Activated CD8-positive, alpha-beta memory T cell treated with anti-CD3 and anti-CD28 coated beads, Interleukin-2, amount 50 U/mL, for 48 hours (primary cell): ENCODE measurements around the gene ADAMTSL3.
A peak's percentile ranks its signal among the peaks of the same experiment; 100 is the strongest.
"Not testable (repeated sequence)": the region's sequence is repeated elsewhere in the genome, so short reads cannot be mapped to it uniquely, and the experiment has no call there.

Source experiments
- DNase-seq: peaks from one replicate; pipeline ENCODE4 v3.0.0-alpha.2; 2020

The ADAMTSL3 gene

GRCh38 chr15:84046064-84046637 is 392.2 kb downstream of the ADAMTSL3 start:
- DNase-seq = no peak

GRCh38 chr15:84049480-84049879 is 395.6 kb downstream of the ADAMTSL3 start:
- DNase-seq = not testable (repeated sequence)

DNA sequence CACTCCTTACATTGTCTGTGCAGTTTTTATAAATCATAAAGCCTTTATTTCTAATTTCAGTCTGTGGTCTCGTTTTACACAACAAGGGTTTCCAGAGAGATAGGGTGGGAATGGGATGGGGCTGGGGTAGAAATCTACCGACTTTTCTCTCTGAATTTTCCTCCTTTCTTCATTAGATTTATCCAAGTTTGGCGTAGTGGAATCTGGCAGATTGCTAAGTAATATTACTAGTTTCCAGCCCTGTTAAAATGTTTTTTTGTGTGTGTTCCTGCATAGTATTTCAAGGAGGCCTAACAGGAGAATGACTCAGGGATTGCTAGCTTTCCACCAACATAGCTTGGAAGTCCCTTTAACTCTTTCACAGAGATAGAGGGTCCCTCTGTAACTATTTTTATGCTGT is 396.2 kb downstream of the ADAMTSL3 start:
- DNase-seq = no peak

DNA sequence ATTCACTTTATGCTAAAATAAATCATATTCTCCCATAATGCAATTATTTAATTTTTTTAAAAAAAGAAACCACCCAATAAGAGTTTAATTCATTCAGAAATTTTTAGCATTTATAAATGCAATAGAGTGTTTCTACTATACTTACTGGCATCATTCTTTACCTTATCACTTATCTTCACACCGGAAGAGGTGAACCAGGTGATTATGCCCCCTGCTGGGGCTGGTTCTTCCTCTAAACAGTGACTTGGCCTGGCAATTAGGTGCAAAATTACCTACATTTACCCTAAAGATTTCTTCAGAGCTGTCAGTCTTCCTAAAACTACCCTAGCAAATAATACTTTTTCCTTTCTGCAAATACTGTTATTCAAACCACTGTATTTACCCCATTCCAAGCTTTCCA is 397.2 kb downstream of the ADAMTSL3 start:
- DNase-seq = not testable (repeated sequence)

- not testable (repeated sequence) for DNase-seq
Measured at GRCh38 chr15:84054544-84054943, 400.6 kb downstream of the ADAMTSL3 start.

DNA sequence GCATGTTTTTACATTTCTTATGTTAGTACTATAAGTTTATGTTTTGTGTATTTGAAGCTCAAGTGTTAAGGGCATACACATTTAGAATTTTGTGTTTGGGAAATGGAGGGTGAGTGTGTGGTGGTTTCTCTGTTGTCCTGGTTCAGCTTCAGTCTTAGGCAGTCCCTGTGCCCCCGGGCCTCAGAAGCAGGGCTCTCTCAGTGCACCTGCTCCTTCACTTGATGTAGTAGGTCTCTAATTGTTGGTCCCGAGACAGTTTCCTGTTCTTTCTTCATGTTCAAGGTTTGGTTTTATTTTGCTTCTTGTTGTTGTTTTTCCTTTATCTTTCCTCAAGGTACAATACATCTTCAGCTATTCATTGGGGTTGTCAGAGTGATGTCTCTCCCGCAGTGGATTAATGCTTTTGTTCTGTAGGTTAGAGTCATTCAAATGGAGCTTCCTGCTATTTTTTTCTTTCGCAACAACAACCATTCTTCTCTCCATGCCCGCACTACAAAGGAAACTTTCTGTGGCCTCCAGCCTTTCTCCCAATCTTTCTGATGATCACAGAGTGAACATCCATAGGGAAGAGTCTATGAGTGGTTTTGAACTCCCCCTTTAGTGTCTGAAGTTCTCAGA is 403.9 kb downstream of the ADAMTSL3 start:
- no peak for DNase-seq

- not testable (repeated sequence) for DNase-seq
Measured at GRCh38 chr15:84063674-84064073, 409.8 kb downstream of the ADAMTSL3 start.

- DNase-seq = not testable (repeated sequence)
Measured at GRCh38 chr15:84068674-84069073, 414.8 kb downstream of the ADAMTSL3 start.

DNA sequence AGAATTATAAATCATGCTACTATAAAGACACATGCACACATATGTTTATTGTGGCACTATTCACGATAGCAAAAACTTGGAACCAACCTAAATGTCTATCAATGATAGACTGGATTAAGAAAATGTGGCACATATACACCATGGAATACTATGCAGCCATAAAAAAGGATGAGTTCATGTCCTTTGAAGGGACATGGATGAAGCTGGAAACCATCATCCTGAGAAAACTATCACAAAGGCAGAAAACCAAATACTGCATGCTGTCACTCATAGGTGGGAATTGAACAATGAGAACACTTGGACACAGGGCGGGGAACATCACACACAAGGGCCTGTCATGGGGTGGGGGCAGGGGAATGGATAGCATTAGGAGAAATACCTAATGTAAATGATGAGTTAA is 424.1 kb downstream of the ADAMTSL3 start:
- not testable (repeated sequence) for DNase-seq

GRCh38 chr15:84079325-84079884 is 425.5 kb downstream of the ADAMTSL3 start:
- DNase-seq = not testable (repeated sequence)

DNA sequence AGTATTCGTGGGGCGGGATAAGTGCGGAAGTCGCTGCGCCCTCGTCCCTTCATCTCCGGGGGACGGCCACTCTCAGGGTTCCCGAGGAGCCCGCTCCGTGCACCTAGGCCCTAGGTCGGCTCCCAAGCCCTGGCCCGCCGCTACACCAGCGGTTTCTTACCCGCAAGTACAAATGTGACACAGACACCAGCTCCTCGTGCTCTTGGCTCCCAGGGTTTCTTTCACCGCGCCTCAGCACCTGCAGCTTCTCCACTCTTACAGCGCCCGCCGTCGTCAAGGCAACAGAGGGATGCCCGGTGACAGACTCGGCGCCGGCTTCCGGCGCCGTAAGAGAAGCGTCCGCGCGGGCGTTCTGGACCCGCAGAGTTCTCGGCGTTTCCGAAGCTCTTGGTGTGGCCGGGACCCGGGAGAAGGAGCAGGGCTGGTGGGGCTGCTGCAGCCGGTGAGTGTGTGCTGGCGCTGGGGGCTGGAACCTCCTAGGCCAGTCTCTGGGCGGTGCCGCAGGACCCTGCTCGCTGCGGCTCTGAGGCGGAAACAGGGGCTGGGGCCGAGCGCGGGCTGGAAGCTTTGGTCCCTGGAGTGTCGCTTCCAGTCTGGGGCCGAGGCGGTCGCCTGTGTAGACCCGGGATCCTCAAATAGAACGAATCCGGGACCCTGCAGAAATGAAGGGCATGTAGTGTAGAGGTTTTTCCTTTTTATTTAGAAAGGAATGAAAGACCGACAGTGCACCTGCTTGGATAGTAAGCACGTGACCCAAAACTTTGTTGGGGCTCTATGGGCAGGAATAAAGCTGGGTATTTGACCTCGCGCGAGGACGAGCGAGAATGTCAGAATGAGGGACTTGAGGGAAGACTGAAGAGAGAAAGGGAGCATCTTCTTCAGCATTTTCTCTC is 426.2 kb downstream of the ADAMTSL3 start:
- peak; percentile 81 for DNase-seq

DNA sequence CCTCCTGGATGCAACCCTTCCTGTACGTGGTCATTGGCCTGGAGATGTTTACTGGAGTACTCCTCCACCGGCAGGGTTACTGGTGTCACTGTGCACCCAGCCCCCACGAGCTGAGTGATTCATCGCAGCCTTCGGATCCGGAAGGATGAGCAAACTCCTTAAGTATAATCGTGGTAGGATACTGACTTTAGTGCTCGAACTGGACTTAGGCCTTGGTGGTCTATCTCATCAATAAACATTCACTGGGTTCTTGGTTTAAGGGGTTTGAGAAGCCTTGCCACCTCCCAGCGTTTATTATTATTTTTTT is 426.8 kb downstream of the ADAMTSL3 start:
- not testable (repeated sequence) for DNase-seq

GRCh38 chr15:84081391-84082168 is 427.7 kb downstream of the ADAMTSL3 start:
- DNase-seq = no peak

GRCh38 chr15:84082739-84083138 is 428.8 kb downstream of the ADAMTSL3 start:
- no peak for DNase-seq

- DNase-seq = not testable (repeated sequence)
Measured at GRCh38 chr15:84086071-84086470, 432.1 kb downstream of the ADAMTSL3 start.
